SK-N-SH (cell line): ENCODE results near the gene PEAK1. TPM values are rescaled to one million over a fixed set of nuclear protein-coding genes. Genes with fewer than 3 reads are reported as not detected.

Experiments used
- CTCF ChIA-PET: fragments of 300-600, 350-600 bp; formaldehyde crosslinking; extraction: SDS; loops from one replicate; lab custom pipeline; 2021; lab: Yijun Ruan, JAX
- POLR2A ChIA-PET: fragments of 350-600 bp; sonication (Branson Sonifier 250); formaldehyde crosslinking; extraction: SDS; loops from one replicate; lab custom pipeline; 2020; ENCODE audit warnings: antibody characterized with exemption, inconsistent platforms; lab: Yijun Ruan, JAX
- DNase-seq: peaks from one replicate; pipeline ENCODE4 v3.0.0; 2012
- H2AFZ ChIP-seq: fragments of 200-600 bp; sonication (generic); 2 replicates; pipeline ENCODE4 v1.8.1; 2016; ENCODE audit warnings: antibody characterized with exemption, mild to moderate bottlenecking, low read depth
- H3F3A ChIP-seq: fragments of 200-600 bp; sonication (generic); replicated peaks from 2 replicates; pipeline ENCODE3; 2016; ENCODE audit warnings: antibody characterized with exemption, mild to moderate bottlenecking; ENCODE audit not compliant: insufficient read depth
- H3K27ac ChIP-seq, 2 experiments: fragments of 200-500 bp in 1 of 2; fragments of 200-600 bp in 1 of 2; sonication (Bioruptor generic) in 1 of 2; sonication (generic), shearing (Covaris generic) in 1 of 2; 2 replicates each; pipeline versions ENCODE4 v1.5.1 to v1.6.1; 2014 to 2016; ENCODE audit warnings: low read depth in 2 of 2, inconsistent platforms in 1 of 2, low read length in 1 of 2, mild to moderate bottlenecking in 1 of 2, mixed read lengths in 1 of 2
- H3K27me3 ChIP-seq: fragments of 200-600 bp; sonication (generic), shearing (Covaris generic); 2 replicates; pipeline ENCODE4 v1.6.1; 2016; ENCODE audit warnings: mixed run types; ENCODE audit not compliant: insufficient read depth
- H3K36me3 ChIP-seq, 2 experiments: fragments of 200-500 bp in 1 of 2; fragments of 200-600 bp in 1 of 2; sonication (Bioruptor generic) in 1 of 2; sonication (generic) in 1 of 2; replicated peaks in 1 of 2; 2 replicates each; pipeline versions ENCODE3 to v1.5.1; 2014 to 2016; ENCODE audit warnings: low read length in 1 of 2, mild to moderate bottlenecking in 1 of 2; ENCODE audit not compliant: insufficient read depth in 2 of 2, control insufficient read depth in 1 of 2
- H3K4me1 ChIP-seq, 2 experiments: fragments of 200-500 bp in 1 of 2; fragments of 200-600 bp in 1 of 2; sonication (Bioruptor generic) in 1 of 2; sonication (generic), shearing (Covaris generic) in 1 of 2; 2 replicates each; pipeline versions ENCODE4 v1.5.1 to v1.6.1; 2014 to 2016; ENCODE audit warnings: low read depth in 1 of 2, low read length in 1 of 2, mixed run types in 1 of 2; ENCODE audit not compliant: insufficient read depth in 2 of 2, control insufficient read depth in 1 of 2
- H3K4me2 ChIP-seq: fragments of 200-600 bp; sonication (generic), shearing (Covaris generic); 2 replicates; pipeline ENCODE4 v1.6.1; 2017; ENCODE audit warnings: mixed run types
- H3K4me3 ChIP-seq, 2 experiments: fragments of 200-500 bp in 1 of 2; fragments of 200-600 bp in 1 of 2; sonication (Bioruptor generic) in 1 of 2; sonication (generic), shearing (Covaris generic) in 1 of 2; 2 replicates each; pipeline versions ENCODE4 v1.5.1 to v1.8.1; 2014 to 2016; ENCODE audit warnings: low read depth in 2 of 2, inconsistent platforms in 1 of 2, low read length in 1 of 2, mild to moderate bottlenecking in 1 of 2, mixed read lengths in 1 of 2, moderate library complexity in 1 of 2
- H3K79me2 ChIP-seq: fragments of 200-600 bp; sonication (generic); 2 replicates; pipeline ENCODE4 v1.8.1; 2017; ENCODE audit warnings: mild to moderate bottlenecking; ENCODE audit not compliant: insufficient read depth
- H3K9ac ChIP-seq: fragments of 200-600 bp; sonication (generic); 2 replicates; pipeline ENCODE4 v1.6.1; 2017; ENCODE audit warnings: mixed run types
- H3K9me2 ChIP-seq: fragments of 200-600 bp; sonication (generic); 2 replicates; pipeline ENCODE4 v1.6.1; 2017; ENCODE audit warnings: mixed run types
- H3K9me3 ChIP-seq: fragments of 200-600 bp; sonication (generic); 2 replicates; pipeline ENCODE4 v1.6.1; 2017; ENCODE audit warnings: mixed run types, mild to moderate bottlenecking, moderate library complexity
- H4K20me1 ChIP-seq: fragments of 200-600 bp; sonication (generic); 2 replicates; pipeline ENCODE4 v1.6.1; 2017; ENCODE audit warnings: mild to moderate bottlenecking, mixed run types; ENCODE audit not compliant: insufficient read depth
- CTCF ChIP-seq: fragments of 200-600 bp; sonication (generic); IDR thresholded peaks from 2 replicates; pipeline ENCODE4 v1.6.1; 2017; ENCODE audit warnings: antibody characterized with exemption, mild to moderate bottlenecking, moderate library complexity
- ELF1 ChIP-seq: IDR thresholded peaks from 2 replicates; pipeline ENCODE4 v1.4.0; 2012
- EZH2phosphoT487 ChIP-seq: fragments of 200-600 bp; sonication (generic); IDR thresholded peaks from 2 replicates; pipeline ENCODE4 v1.6.1; 2017; ENCODE audit warnings: low read depth, mixed run types, mild to moderate bottlenecking, antibody characterized with exemption, moderate library complexity, borderline replicate concordance
- FOSL2 ChIP-seq: IDR thresholded peaks from 2 replicates; pipeline ENCODE4 v1.4.0; 2012; ENCODE audit warnings: low read depth, mild to moderate bottlenecking, moderate library complexity, borderline replicate concordance
- FOXJ3 ChIP-seq: sonication (generic); formaldehyde crosslinking; IDR thresholded peaks from 2 replicates; pipeline ENCODE4 v1.5.1; 2020; ENCODE audit warnings: mild to moderate bottlenecking, missing genetic modification reagents
- GABPA ChIP-seq: IDR thresholded peaks from 2 replicates; pipeline ENCODE4 v1.4.0; 2012; ENCODE audit warnings: low read depth, mild to moderate bottlenecking
- GATA2 ChIP-seq: sonication (generic); formaldehyde crosslinking; IDR thresholded peaks from 2 replicates; pipeline ENCODE4 v1.5.0; 2020; ENCODE audit warnings: mild to moderate bottlenecking, missing genetic modification reagents
- IRF3 ChIP-seq: fragments of 150-350 bp; IDR thresholded peaks from 2 replicates; pipeline ENCODE4 v1.6.1; 2016; ENCODE audit warnings: mild to moderate bottlenecking, low read depth, low read length
- MEF2A ChIP-seq: IDR thresholded peaks from 2 replicates; pipeline ENCODE4 v1.4.0; 2012; ENCODE audit warnings: low read depth, borderline replicate concordance
- MXI1 ChIP-seq: IDR thresholded peaks from 2 replicates; pipeline ENCODE4 v1.6.1; 2012; ENCODE audit warnings: mild to moderate bottlenecking, low read depth, low read length, improper control_type of control experiment
- NFIC ChIP-seq: IDR thresholded peaks from 2 replicates; pipeline ENCODE4 v1.4.0; 2012; ENCODE audit warnings: borderline replicate concordance
- PBX3 ChIP-seq: IDR thresholded peaks from 2 replicates; pipeline ENCODE4; 2012
- RFX5 ChIP-seq: IDR thresholded peaks from 2 replicates; pipeline ENCODE4 v1.6.1; 2012; ENCODE audit warnings: mild to moderate bottlenecking, improper control_type of control experiment, low read length
- RXRA ChIP-seq: IDR thresholded peaks from 2 replicates; pipeline ENCODE4 v1.4.0; 2012; ENCODE audit warnings: low read depth, mild to moderate bottlenecking, borderline replicate concordance
- SIN3A ChIP-seq: IDR thresholded peaks from 2 replicates; pipeline ENCODE4 v1.6.1; 2012; ENCODE audit warnings: low read depth, mild to moderate bottlenecking, low read length, moderate library complexity, borderline replicate concordance
- SMC3 ChIP-seq: IDR thresholded peaks from 2 replicates; pipeline ENCODE4 v1.6.1; 2012; ENCODE audit warnings: low read depth, low read length, improper control_type of control experiment
- TCF12 ChIP-seq: IDR thresholded peaks from 2 replicates; pipeline ENCODE4 v1.4.0; 2012
- TEAD4 ChIP-seq: IDR thresholded peaks from 2 replicates; pipeline ENCODE4 v1.4.0; 2012; ENCODE audit warnings: mild to moderate bottlenecking, borderline replicate concordance; ENCODE audit not compliant: insufficient read depth
- YY1 ChIP-seq: IDR thresholded peaks from 2 replicates; pipeline ENCODE4 v1.4.0; 2012; ENCODE audit warnings: low read depth, mild to moderate bottlenecking
- WGBS: methylation state at CpG from one replicate; pipeline ENCODE4 v1.1.6; 2017; ENCODE audit warnings: low lambda C conversion rate; 5-methylcytosine and 5-hydroxymethylcytosine counted together
- polyA plus RNA-seq, 3 experiments: library from polyadenylated mRNA; depleted of rRNA; stranded (reverse); fragments of >200 nt; gene quantifications; 2 replicates each; pipeline ENCODE4 v1.2.3, GENCODE V29; 2012

PEAK1 gene
- polyA plus RNA-seq, 1 of the 3 experiments (the other 2 are of a cell fraction) = 9.0 TPM

- ChIA-PET CTCF (interaction anchor here (1.8 kb wide), 1 partner anchor 475 kb away, joined by 6 read pairs; no protein-coding TSS in a partner anchor), POLR2A (interaction anchor here (0.8 to 1.3 kb wide), 2 partner anchors 9 to 12 kb away, joined by 3 read pairs; no protein-coding TSS in a partner anchor)
- no peak for TF ChIP-seq SMC3
- TF ChIP-seq TEAD4 = no peak
- no peak for TF ChIP-seq GABPA
- TF ChIP-seq NFIC = no peak
- no peak for TF ChIP-seq SIN3A
- TF ChIP-seq ELF1 = no peak
- TF ChIP-seq FOSL2 = no peak
- TF ChIP-seq GATA2 (CRISPR knock-in tag) = no peak
- no peak for TF ChIP-seq MXI1
- TF ChIP-seq MEF2A = no peak
- TF ChIP-seq PBX3 = no peak
- no peak for TF ChIP-seq TCF12
- TF ChIP-seq FOXJ3 (CRISPR knock-in tag) = no peak
- TF ChIP-seq CTCF = no peak
- TF ChIP-seq IRF3 = no peak
- no peak for TF ChIP-seq YY1
- TF ChIP-seq RXRA = no peak
- TF ChIP-seq RFX5 = no peak
- no peak for TF ChIP-seq EZH2phosphoT487
- DNase-seq = no peak
- peak overlapping the region; percentile 15; the same call in 1 of the 2 replicates for H3K4me2 ChIP-seq
- peaks cover 76% of the 10 kb centered on the region for H3K79me2 ChIP-seq
- no peak overlapping the region for H2AFZ ChIP-seq
- 81% methylated on average over 3 of the region's 3 CpGs for WGBS
- H3K36me3 ChIP-seq = peaks cover 15 to 16% of the 10 kb centered on the region in 2 experiments
- H3K9me3 ChIP-seq = no peaks in the 10 kb centered on the region
- H3K27ac ChIP-seq = peak overlapping the region in 1 of 2 experiments; percentile 31; a peak in 3 of 4 replicates
- no peaks in the 10 kb centered on the region for H3K9me2 ChIP-seq
- no peak overlapping the region; the same call in 1 of the 2 replicates for H3K9ac ChIP-seq
- no peak overlapping the region for H3K4me3 ChIP-seq
- H4K20me1 ChIP-seq = peaks cover 71% of the 10 kb centered on the region
- peaks cover 14 to 21% of the 10 kb centered on the region in 2 experiments; a peak in 3 of 4 replicates for H3K4me1 ChIP-seq
- H3F3A ChIP-seq = peaks cover 15% of the 10 kb centered on the region
- no peaks in the 10 kb centered on the region for H3K27me3 ChIP-seq
Observed at GRCh38 chr15:77067691-77068367, 352.1 kb downstream of the PEAK1 start.
